ENCODE measurements around the gene LILRA5.

Gene LILRA5

DNA sequence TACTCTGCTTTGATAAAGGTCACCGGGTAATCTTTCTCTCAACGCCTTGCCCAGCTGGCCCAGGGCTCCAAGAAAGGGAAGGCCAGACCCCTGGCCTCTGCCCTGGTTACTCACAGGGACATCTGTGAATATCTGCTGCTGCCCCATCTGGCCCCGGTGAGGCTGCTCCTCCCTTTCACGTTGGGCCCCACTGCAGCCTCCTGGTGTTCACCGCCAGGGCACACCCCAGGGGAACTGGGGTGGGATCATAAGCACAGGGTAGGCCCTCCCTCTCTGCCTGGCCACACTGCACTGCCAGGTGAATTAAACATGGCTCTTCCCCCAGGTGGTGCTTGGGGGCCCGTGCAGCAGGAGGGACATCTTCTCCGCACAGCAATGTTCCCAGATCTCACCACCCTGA, 39.1 kb upstream of the LILRA5 start:
- Histone ChIP-seq H3K27ac (ENCODE audit: low read depth, low read length) (no peak overlapping the region), H4K12ac (ENCODE audit: low read depth, low read length) (no peak overlapping the region), H2BK12ac (ENCODE audit: low read length) (no peak overlapping the region), H3K79me2 (ENCODE audit: control insufficient read depth, insufficient read depth, low read length, poor library complexity) (no peaks in the 10 kb centered on the region), H3K4me1 (ENCODE audit: control insufficient read depth in 1 of 2, insufficient read depth in 2 of 2, low read length in 2 of 2) (no peaks in the 10 kb centered on the region), H3K36me3 (ENCODE audit: control insufficient read depth in 1 of 2, insufficient read depth in 2 of 2, low read length in 2 of 2) (no peaks in the 10 kb centered on the region), H3K23ac (ENCODE audit: low read length) (no peak overlapping the region), H3K14ac (ENCODE audit: low read length) (no peak overlapping the region), H3K27me3 (ENCODE audit: insufficient read depth, low read length) (no peaks in the 10 kb centered on the region), H4K8ac (ENCODE audit: low read depth, low read length) (no peak overlapping the region), H2BK120ac (ENCODE audit: insufficient read depth, low read length, poor library complexity) (no peak overlapping the region), H3K4me3 (ENCODE audit: low read depth, low read length) (no peak overlapping the region), H2BK5ac (ENCODE audit: low read depth, low read length, poor library complexity) (no peak overlapping the region), H3K4me2 (ENCODE audit: low read length) (no peak overlapping the region), H3K79me1 (ENCODE audit: low read length) (no peaks in the 10 kb centered on the region), H2AK5ac (ENCODE audit: low read length) (no peak overlapping the region), H3K9ac (ENCODE audit: low read length) (no peak overlapping the region), H2AFZ (ENCODE audit: insufficient read depth, low read length, poor library complexity) (no peak overlapping the region), H4K91ac (ENCODE audit: low read depth, low read length) (no peak overlapping the region), H3K18ac (ENCODE audit: low read length) (no peak overlapping the region), H3K4ac (ENCODE audit: low read depth, low read length) (no peak overlapping the region), H3K9me3 (ENCODE audit: insufficient read depth, low read depth, low read length) (peaks cover 5% of the 10 kb centered on the region)
- WGBS (ENCODE audit: extremely low coverage, insufficient coverage, insufficient read length) = no CpG with 5 or more reads among the region's 7 CpGs
- no peak for DNase-seq

DNA sequence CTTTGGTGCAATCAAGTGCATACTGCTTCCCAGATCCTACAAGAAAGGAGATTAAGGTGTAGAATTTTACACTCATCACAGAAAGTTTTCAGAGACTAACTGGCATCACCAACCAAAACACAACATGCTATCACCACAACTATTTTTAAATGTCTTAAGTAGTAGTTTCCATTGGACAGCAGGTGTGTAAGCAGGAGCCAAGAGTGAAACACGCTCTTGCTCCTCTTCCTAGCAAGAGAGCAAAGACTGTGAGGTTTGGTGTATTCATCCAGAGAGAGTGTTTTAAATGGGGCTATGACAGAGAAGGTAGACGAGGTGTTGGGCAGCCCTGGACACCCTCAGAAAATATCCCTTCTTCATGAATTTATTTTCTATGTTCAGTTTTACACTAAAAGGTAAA, 38.5 kb upstream of the LILRA5 start:
- no peak for DNase-seq
- H4K91ac ChIP-seq (ENCODE audit: low read depth, low read length) = no peak overlapping the region
- no peak overlapping the region for H2BK120ac ChIP-seq (ENCODE audit: insufficient read depth, low read length, poor library complexity)
- no peak overlapping the region for H2AK5ac ChIP-seq (ENCODE audit: low read length)
- H4K8ac ChIP-seq (ENCODE audit: low read depth, low read length) = no peak overlapping the region
- no peak overlapping the region for H3K18ac ChIP-seq (ENCODE audit: low read length)
- no peak overlapping the region for H3K27ac ChIP-seq (ENCODE audit: low read depth, low read length)
- no peaks in the 10 kb centered on the region for H3K4me1 ChIP-seq (ENCODE audit: control insufficient read depth in 1 of 2, insufficient read depth in 2 of 2, low read length in 2 of 2)
- H3K4me3 ChIP-seq (ENCODE audit: low read depth, low read length) = no peak overlapping the region
- no peak overlapping the region for H3K9ac ChIP-seq (ENCODE audit: low read length)
- H2BK12ac ChIP-seq (ENCODE audit: low read length) = no peak overlapping the region
- H3K79me1 ChIP-seq (ENCODE audit: low read length) = no peaks in the 10 kb centered on the region
- H4K12ac ChIP-seq (ENCODE audit: low read depth, low read length) = no peak overlapping the region
- no peak overlapping the region for H2BK5ac ChIP-seq (ENCODE audit: low read depth, low read length, poor library complexity)
- H3K27me3 ChIP-seq (ENCODE audit: insufficient read depth, low read length) = no peaks in the 10 kb centered on the region
- H3K79me2 ChIP-seq (ENCODE audit: control insufficient read depth, insufficient read depth, low read length, poor library complexity) = no peaks in the 10 kb centered on the region
- no peak overlapping the region for H2AFZ ChIP-seq (ENCODE audit: insufficient read depth, low read length, poor library complexity)
- no peak overlapping the region for H3K4me2 ChIP-seq (ENCODE audit: low read length)
- H3K4ac ChIP-seq (ENCODE audit: low read depth, low read length) = no peak overlapping the region
- peaks cover 5% of the 10 kb centered on the region for H3K9me3 ChIP-seq (ENCODE audit: insufficient read depth, low read depth, low read length)
- no CpG with 5 or more reads among the region's 2 CpGs for WGBS (ENCODE audit: extremely low coverage, insufficient coverage, insufficient read length)
- no peak overlapping the region for H3K23ac ChIP-seq (ENCODE audit: low read length)
- H3K14ac ChIP-seq (ENCODE audit: low read length) = no peak overlapping the region
- H3K36me3 ChIP-seq (ENCODE audit: control insufficient read depth in 1 of 2, insufficient read depth in 2 of 2, low read length in 2 of 2) = no peaks in the 10 kb centered on the region

DNA sequence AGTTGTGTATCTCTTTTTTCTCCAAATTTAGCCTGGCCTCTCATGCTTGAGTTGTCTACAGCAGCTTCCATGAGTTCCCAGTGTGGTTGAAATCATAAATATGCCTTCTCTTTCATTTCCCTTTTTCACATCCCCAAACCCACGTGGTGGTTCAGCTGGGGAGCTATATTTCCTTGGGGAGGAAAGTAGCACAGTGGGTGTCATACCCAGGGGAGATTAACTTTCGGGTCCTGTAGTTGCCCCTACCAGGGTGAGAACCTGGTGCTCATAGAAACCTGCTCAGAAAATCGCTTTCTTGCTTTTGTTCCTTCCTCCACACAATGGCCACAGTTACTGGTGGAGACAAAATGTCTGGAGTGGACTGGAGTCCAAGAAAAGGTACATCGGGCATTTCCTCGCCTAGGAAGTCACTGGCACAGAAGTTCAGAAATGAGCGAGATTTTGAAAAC, 33.0 kb upstream of the LILRA5 start:
- Histone ChIP-seq H3K36me3 (ENCODE audit: control insufficient read depth in 1 of 2, insufficient read depth in 2 of 2, low read length in 2 of 2) (no peaks in the 10 kb centered on the region), H4K8ac (ENCODE audit: low read depth, low read length) (no peak overlapping the region), H2BK5ac (ENCODE audit: low read depth, low read length, poor library complexity) (no peak overlapping the region), H3K79me1 (ENCODE audit: low read length) (no peaks in the 10 kb centered on the region), H3K79me2 (ENCODE audit: control insufficient read depth, insufficient read depth, low read length, poor library complexity) (no peaks in the 10 kb centered on the region), H2AK5ac (ENCODE audit: low read length) (no peak overlapping the region), H3K4me3 (ENCODE audit: low read depth, low read length) (no peak overlapping the region), H4K91ac (ENCODE audit: low read depth, low read length) (no peak overlapping the region), H3K27ac (ENCODE audit: low read depth, low read length) (no peak overlapping the region), H3K9me3 (ENCODE audit: insufficient read depth, low read depth, low read length) (peaks cover 5% of the 10 kb centered on the region), H3K9ac (ENCODE audit: low read length) (no peak overlapping the region), H2BK12ac (ENCODE audit: low read length) (no peak overlapping the region), H3K14ac (ENCODE audit: low read length) (no peak overlapping the region), H3K4me2 (ENCODE audit: low read length) (no peak overlapping the region), H3K23ac (ENCODE audit: low read length) (no peak overlapping the region), H3K4me1 (ENCODE audit: control insufficient read depth in 1 of 2, insufficient read depth in 2 of 2, low read length in 2 of 2) (no peaks in the 10 kb centered on the region), H3K4ac (ENCODE audit: low read depth, low read length) (no peak overlapping the region), H2BK120ac (ENCODE audit: insufficient read depth, low read length, poor library complexity) (no peak overlapping the region), H4K12ac (ENCODE audit: low read depth, low read length) (no peak overlapping the region), H3K18ac (ENCODE audit: low read length) (no peak overlapping the region), H2AFZ (ENCODE audit: insufficient read depth, low read length, poor library complexity) (no peak overlapping the region), H3K27me3 (ENCODE audit: insufficient read depth, low read length) (no peaks in the 10 kb centered on the region)
- no CpG with 5 or more reads among the region's 6 CpGs for WGBS (ENCODE audit: extremely low coverage, insufficient coverage, insufficient read length)
- DNase-seq = peak in 1 of 2 donors; percentile 15

DNA sequence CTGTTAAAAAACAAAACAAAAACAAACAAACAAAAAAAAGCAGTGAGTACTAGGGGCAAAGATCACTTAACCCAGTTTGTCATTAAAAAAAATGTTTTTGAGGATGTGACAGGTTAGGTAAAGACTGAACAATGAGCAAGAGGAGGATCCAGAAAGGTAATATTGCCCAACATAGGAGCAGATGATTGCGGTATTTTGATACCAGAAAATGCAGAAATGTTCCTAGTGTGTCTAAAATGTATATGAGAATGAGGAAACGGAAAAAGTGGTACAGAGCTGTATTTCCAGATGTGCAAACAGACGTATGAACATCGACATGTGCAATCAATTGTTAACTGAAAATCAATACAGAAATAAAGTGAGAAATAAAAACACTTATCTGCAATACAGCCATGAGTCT, 30.9 kb upstream of the LILRA5 start:
- H4K91ac ChIP-seq (ENCODE audit: low read depth, low read length) = no peak overlapping the region
- H3K79me2 ChIP-seq (ENCODE audit: control insufficient read depth, insufficient read depth, low read length, poor library complexity) = no peaks in the 10 kb centered on the region
- H3K36me3 ChIP-seq (ENCODE audit: control insufficient read depth in 1 of 2, insufficient read depth in 2 of 2, low read length in 2 of 2) = no peaks in the 10 kb centered on the region
- H2BK120ac ChIP-seq (ENCODE audit: insufficient read depth, low read length, poor library complexity) = no peak overlapping the region
- no peak overlapping the region for H3K14ac ChIP-seq (ENCODE audit: low read length)
- no peaks in the 10 kb centered on the region for H3K27me3 ChIP-seq (ENCODE audit: insufficient read depth, low read length)
- H3K4me1 ChIP-seq (ENCODE audit: control insufficient read depth in 1 of 2, insufficient read depth in 2 of 2, low read length in 2 of 2) = no peaks in the 10 kb centered on the region
- H3K18ac ChIP-seq (ENCODE audit: low read length) = no peak overlapping the region
- H3K4me2 ChIP-seq (ENCODE audit: low read length) = no peak overlapping the region
- H2AK5ac ChIP-seq (ENCODE audit: low read length) = no peak overlapping the region
- H3K79me1 ChIP-seq (ENCODE audit: low read length) = no peaks in the 10 kb centered on the region
- no peak overlapping the region for H2AFZ ChIP-seq (ENCODE audit: insufficient read depth, low read length, poor library complexity)
- H2BK12ac ChIP-seq (ENCODE audit: low read length) = no peak overlapping the region
- no peak overlapping the region for H3K27ac ChIP-seq (ENCODE audit: low read depth, low read length)
- no peak overlapping the region for H4K8ac ChIP-seq (ENCODE audit: low read depth, low read length)
- H3K4me3 ChIP-seq (ENCODE audit: low read depth, low read length) = no peak overlapping the region
- no peak for DNase-seq
- no peak overlapping the region for H4K12ac ChIP-seq (ENCODE audit: low read depth, low read length)
- no peak overlapping the region for H2BK5ac ChIP-seq (ENCODE audit: low read depth, low read length, poor library complexity)
- no CpG with 5 or more reads among the region's 4 CpGs for WGBS (ENCODE audit: extremely low coverage, insufficient coverage, insufficient read length)
- H3K4ac ChIP-seq (ENCODE audit: low read depth, low read length) = no peak overlapping the region
- H3K9ac ChIP-seq (ENCODE audit: low read length) = no peak overlapping the region
- peaks cover 3% of the 10 kb centered on the region for H3K9me3 ChIP-seq (ENCODE audit: insufficient read depth, low read depth, low read length)
- no peak overlapping the region for H3K23ac ChIP-seq (ENCODE audit: low read length)
